ENCODE measurements around the gene WAS.

DNA sequence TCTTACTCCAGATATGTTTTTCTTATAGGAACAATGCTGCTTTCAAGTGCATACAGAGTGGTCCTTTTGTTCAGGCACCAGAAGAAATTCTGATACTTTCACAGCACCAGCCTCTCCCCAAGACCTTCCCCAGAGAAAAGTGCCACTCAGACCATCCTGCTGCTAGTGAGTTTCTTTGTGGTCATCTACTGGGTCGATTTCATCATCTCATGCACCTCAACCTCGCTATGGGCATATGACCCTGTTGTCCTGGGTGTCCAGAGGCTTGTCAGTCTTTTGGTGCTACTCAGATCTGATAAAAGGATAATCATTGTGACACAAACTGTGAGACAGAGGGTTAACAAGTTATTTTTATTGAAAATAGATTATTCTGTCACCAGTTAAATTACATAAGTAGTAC lies 46.8 kb upstream of the WAS start:
- TF ChIP-seq TAF1 (IDR thresholded peaks at IDR 0.05; ENCODE audit: borderline replicate concordance, low read depth, low read length) (no peak), POLR2A (IDR thresholded peaks at IDR 0.05; ENCODE audit: low read depth, low read length) (no peak)
